Suprapubic skin (tissue), 4 donors: ENCODE results near the gene LRRC8E. TPM values are rescaled to one million over a fixed set of nuclear protein-coding genes. Genes with fewer than 3 reads are reported as not detected.

Source experiments
- DNase-seq, 2 donors: peaks; one replicate each; pipeline ENCODE4 v3.0.0-alpha.2; 2019; ENCODE audit warnings: low spot score in 2 of 2
- H3K27ac ChIP-seq: fragments of 200-600 bp; sonication (generic); one replicate; pipeline ENCODE4 v1.5.1; 2019
- H3K27me3 ChIP-seq: fragments of 200-600 bp; sonication (generic); one replicate; pipeline ENCODE4 v1.5.1; 2019
- H3K36me3 ChIP-seq: fragments of 200-600 bp; sonication (generic); one replicate; pipeline ENCODE4 v1.5.1; 2019
- H3K4me1 ChIP-seq: fragments of 200-600 bp; sonication (generic); one replicate; pipeline ENCODE4 v1.5.1; 2019
- H3K4me3 ChIP-seq: fragments of 200-600 bp; sonication (generic); one replicate; pipeline ENCODE4 v1.5.1; 2019; ENCODE audit warnings: mild to moderate bottlenecking
- H3K9me3 ChIP-seq: fragments of 200-600 bp; sonication (generic); one replicate; pipeline ENCODE4 v1.5.1; 2019
- CTCF ChIP-seq, 2 donors: fragments of 200-600 bp in 1 of 2; fragments of 450-650 bp in 1 of 2; sonication (generic) in 1 of 2; IDR thresholded peaks; one replicate each; pipeline ENCODE4 v1.5.1; 2016 to 2019; ENCODE audit warnings: antibody characterized with exemption in 2 of 2, mild to moderate bottlenecking in 1 of 2, moderate library complexity in 1 of 2
- EP300 ChIP-seq: sonication (generic); formaldehyde crosslinking; IDR thresholded peaks from one replicate; pipeline ENCODE4 v1.6.1; 2017; ENCODE audit warnings: antibody characterized with exemption
- POLR2A ChIP-seq, 2 donors: fragments of 450-650 bp; IDR thresholded peaks; one replicate each; pipeline ENCODE4 v1.6.1; 2017; ENCODE audit warnings: antibody characterized with exemption in 2 of 2, mild to moderate bottlenecking in 2 of 2, moderate library complexity in 2 of 2
- POLR2AphosphoS5 ChIP-seq, 3 donors: sonication (generic); formaldehyde crosslinking; IDR thresholded peaks; one replicate each; pipeline ENCODE4 v1.6.1; 2017; ENCODE audit warnings: antibody characterized with exemption in 3 of 3
- WGBS: methylation state at CpG from one replicate; pipeline ENCODE4 v1.1.5; 2018; 5-methylcytosine and 5-hydroxymethylcytosine counted together
- total RNA-seq, 4 donors: library from RNA; depleted of rRNA; stranded (reverse); fragments of >200 nt; gene quantifications; one replicate each; pipeline ENCODE4 v1.1.0, GENCODE V29; 2016

The LRRC8E gene
- total RNA-seq, 4 donors from 2014 or later: 15.2 to 41.6 (median 30.9) TPM

- WGBS: 12% methylated on average over 51 of the region's 53 CpGs
- peak overlapping the region; percentile 46 for H3K4me3 ChIP-seq
- no peak for DNase-seq
- H3K36me3 ChIP-seq: no peaks in the 10 kb centered on the region
- H3K27ac ChIP-seq: no peak overlapping the region
- H3K27me3 ChIP-seq: peaks cover 34% of the 10 kb centered on the region
- no peaks in the 10 kb centered on the region for H3K9me3 ChIP-seq
- no peak for TF ChIP-seq EP300
- TF ChIP-seq POLR2AphosphoS5 (IDR thresholded peaks at IDR 0.05): no peak
- TF ChIP-seq CTCF (IDR thresholded peaks at IDR 0.05): no peak
- TF ChIP-seq POLR2A (IDR thresholded peaks at IDR 0.05): no peak
- H3K4me1 ChIP-seq: peaks cover 53% of the 10 kb centered on the region
Measured at GRCh38 chr19:7873304-7874075, 14.8 kb upstream of the LRRC8E start.

- DNase-seq: no peak
- H3K36me3 ChIP-seq: no peaks in the 10 kb centered on the region
- no peaks in the 10 kb centered on the region for H3K9me3 ChIP-seq
- peak within 1 kb of the TSS; percentile 46 for H3K4me3 ChIP-seq
- H3K4me1 ChIP-seq: peaks cover 46% of the 10 kb centered on the region
- WGBS: 8% methylated on average over 23 of the region's 88 CpGs
- no peak within 1 kb of the TSS for H3K27ac ChIP-seq
- peaks cover 33% of the 10 kb centered on the region for H3K27me3 ChIP-seq
- TF ChIP-seq CTCF (IDR thresholded peaks at IDR 0.05) (no peak), POLR2AphosphoS5 (IDR thresholded peaks at IDR 0.05) (no peak), EP300 (no peak), POLR2A (IDR thresholded peaks at IDR 0.05) (no peak)
Measured at GRCh38 chr19:7874076-7874896, 14.0 kb upstream of the LRRC8E start, which contains the start of gene PRR36. TSS of gene PRR36 (minus strand) at chr19:7874390. CDS start at chr19:7873689, 701 bp downstream.

- Histone ChIP-seq H3K27ac (no peak overlapping the region), H3K9me3 (no peaks in the 10 kb centered on the region), H3K36me3 (no peaks in the 10 kb centered on the region), H3K27me3 (peaks cover 33% of the 10 kb centered on the region), H3K4me1 (peaks cover 41% of the 10 kb centered on the region), H3K4me3 (no peak overlapping the region)
- WGBS: 58% methylated on average over 12 of the region's 12 CpGs
- TF ChIP-seq CTCF (IDR thresholded peaks at IDR 0.05) (no peak), EP300 (no peak), POLR2AphosphoS5 (IDR thresholded peaks at IDR 0.05) (no peak), POLR2A (IDR thresholded peaks at IDR 0.05) (no peak)
- DNase-seq: no peak
Measured at GRCh38 chr19:7874897-7875273, 13.4 kb upstream of the LRRC8E start.

GRCh38 chr19:7877249-7877836 is 11.0 kb upstream of the LRRC8E start:
- WGBS: 68% methylated on average over 6 of the region's 6 CpGs
- no peak for DNase-seq
- no peaks in the 10 kb centered on the region for H3K9me3 ChIP-seq

More at GRCh38 chr19:7877249-7877836, 11.0 kb upstream of the LRRC8E start:
- peaks cover 19% of the 10 kb centered on the region for H3K4me1 ChIP-seq
- H3K27ac ChIP-seq: no peak overlapping the region
- TF ChIP-seq CTCF (IDR thresholded peaks at IDR 0.05) (no peak), POLR2AphosphoS5 (IDR thresholded peaks at IDR 0.05) (no peak), POLR2A (IDR thresholded peaks at IDR 0.05) (no peak), EP300 (no peak)
- H3K4me3 ChIP-seq: no peak overlapping the region
- H3K36me3 ChIP-seq: no peaks in the 10 kb centered on the region
- peaks cover 29% of the 10 kb centered on the region for H3K27me3 ChIP-seq
